GM20000 (cell line): ENCODE results near the gene C1QL2.
A peak's percentile ranks its signal among the peaks of the same experiment; 100 is the strongest.

Source experiments
- DNase-seq: peaks from one replicate; pipeline ENCODE4 v3.0.0; 2012; ENCODE audit warnings: low spot score
- TF ChIP-seq, protein P1 (sequence below): IDR thresholded peaks from 2 replicates; pipeline ENCODE4 v1.5.1; 2012; ENCODE audit warnings: mild to moderate bottlenecking, control low read depth; ENCODE audit errors: extremely low read depth, missing control alignments

The C1QL2 gene

GRCh38 chr2:119178776-119179175 is 20.2 kb upstream of the C1QL2 start:
- no peak for DNase-seq
- TF ChIP-seq, protein P1, sequence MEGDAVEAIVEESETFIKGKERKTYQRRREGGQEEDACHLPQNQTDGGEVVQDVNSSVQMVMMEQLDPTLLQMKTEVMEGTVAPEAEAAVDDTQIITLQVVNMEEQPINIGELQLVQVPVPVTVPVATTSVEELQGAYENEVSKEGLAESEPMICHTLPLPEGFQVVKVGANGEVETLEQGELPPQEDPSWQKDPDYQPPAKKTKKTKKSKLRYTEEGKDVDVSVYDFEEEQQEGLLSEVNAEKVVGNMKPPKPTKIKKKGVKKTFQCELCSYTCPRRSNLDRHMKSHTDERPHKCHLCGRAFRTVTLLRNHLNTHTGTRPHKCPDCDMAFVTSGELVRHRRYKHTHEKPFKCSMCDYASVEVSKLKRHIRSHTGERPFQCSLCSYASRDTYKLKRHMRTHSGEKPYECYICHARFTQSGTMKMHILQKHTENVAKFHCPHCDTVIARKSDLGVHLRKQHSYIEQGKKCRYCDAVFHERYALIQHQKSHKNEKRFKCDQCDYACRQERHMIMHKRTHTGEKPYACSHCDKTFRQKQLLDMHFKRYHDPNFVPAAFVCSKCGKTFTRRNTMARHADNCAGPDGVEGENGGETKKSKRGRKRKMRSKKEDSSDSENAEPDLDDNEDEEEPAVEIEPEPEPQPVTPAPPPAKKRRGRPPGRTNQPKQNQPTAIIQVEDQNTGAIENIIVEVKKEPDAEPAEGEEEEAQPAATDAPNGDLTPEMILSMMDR, result no peak

GRCh38 chr2:119177838-119178190 is 19.3 kb upstream of the C1QL2 start:
- no peak for DNase-seq
- TF ChIP-seq, protein P1, result no peak

DNA sequence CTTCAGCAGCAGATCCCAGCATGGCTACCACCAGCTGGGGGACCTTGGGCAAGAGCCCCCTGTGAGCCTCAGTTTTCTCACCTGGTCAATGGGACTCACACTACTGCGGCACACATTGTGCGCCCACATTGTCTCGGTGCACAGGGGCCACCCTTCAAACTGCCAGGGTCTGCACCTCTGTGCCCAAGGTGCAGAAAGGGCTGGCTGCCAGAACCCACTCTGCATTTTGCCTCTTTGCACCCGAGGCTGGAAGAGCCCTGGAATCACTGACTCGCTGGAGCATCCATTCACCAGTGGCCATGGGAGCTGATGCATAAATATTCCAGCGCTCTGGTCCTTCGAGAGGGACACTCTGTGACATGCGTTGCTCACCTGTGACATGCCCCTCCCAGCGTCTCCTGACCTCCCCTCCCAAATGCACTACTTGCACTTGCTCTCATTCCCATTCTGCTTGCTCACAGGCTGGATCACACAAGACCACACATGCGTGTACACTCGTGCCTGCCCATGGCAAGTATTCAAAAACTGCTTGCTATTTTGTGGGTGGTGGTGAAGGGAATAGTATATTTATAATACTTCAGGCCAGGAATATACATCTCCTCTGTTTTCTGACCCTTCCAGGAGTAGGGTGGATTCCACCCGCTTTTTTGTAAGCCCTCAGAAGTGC is 18.8 kb upstream of the C1QL2 start:
- no peak for DNase-seq
- TF ChIP-seq, protein P1, result no peak

DNA sequence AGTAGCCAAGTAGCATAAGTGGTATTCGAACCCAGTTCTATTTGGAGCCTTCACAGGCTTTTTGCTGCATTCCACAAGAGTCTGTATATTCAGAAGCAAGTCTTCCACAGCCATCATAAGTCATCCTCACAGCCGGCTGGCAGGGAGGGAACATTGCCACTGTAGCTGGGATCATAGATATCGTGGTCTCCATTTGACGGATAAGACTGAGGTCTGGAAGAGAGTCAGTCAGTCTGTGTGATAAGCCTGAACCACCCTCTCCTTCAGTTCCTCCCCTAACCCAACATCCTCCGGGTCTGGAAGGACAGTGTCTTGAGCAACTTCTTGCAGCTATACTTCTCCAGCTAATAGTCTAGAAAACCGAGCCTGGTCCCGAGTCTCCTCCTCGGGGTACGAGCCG is 17.0 kb upstream of the C1QL2 start:
- DNase-seq, result no peak

GRCh38 chr2:119174993-119175347 is 16.4 kb upstream of the C1QL2 start:
- no peak for DNase-seq
- TF ChIP-seq, protein P1, result no peak

More for the DNA sequence above, 17.0 kb upstream of the C1QL2 start:
- TF ChIP-seq, protein P1, result no peak

- peak; percentile 69 for DNase-seq
- TF ChIP-seq, protein P1, result peak; percentile 86
These were observed 15.9 kb upstream of the C1QL2 start for GRCh38 chr2:119174216-119174992.

DNA sequence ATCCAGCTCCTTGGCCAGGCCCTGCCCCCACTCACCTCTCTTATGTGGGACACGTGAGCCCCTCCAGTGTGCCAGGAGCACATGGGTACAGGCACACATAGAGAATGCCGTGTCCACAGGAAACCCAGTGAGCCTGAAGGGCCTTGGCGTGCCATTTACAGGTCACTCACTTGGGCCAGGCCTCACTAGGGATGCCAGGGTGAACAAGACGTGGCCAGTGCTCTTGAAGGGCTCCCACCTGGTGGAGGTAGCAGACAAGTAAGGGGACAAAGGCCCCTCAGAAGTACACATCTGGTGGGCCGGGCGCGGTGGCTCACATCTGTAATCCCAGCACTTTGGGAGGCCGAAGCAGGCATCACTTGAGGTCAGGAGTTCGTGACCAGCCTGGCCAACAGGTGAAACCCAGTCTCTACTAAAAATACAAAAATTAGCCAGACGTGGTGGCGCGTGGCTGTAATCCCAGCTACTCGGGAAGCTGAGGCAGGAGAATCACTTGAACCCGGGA is 15.1 kb upstream of the C1QL2 start:
- TF ChIP-seq, protein P1, result no peak
- no peak for DNase-seq
